ENCODE measurements around the gene TUBA3E.
"Not testable (repeated sequence)": the region's sequence is repeated elsewhere in the genome, so short reads cannot be mapped to it uniquely, and the experiment has no call there.

Gene TUBA3E

GRCh38 chr2:130190237-130190636 lies 8.0 kb downstream of the TUBA3E start:
- no peak for DNase-seq

DNA sequence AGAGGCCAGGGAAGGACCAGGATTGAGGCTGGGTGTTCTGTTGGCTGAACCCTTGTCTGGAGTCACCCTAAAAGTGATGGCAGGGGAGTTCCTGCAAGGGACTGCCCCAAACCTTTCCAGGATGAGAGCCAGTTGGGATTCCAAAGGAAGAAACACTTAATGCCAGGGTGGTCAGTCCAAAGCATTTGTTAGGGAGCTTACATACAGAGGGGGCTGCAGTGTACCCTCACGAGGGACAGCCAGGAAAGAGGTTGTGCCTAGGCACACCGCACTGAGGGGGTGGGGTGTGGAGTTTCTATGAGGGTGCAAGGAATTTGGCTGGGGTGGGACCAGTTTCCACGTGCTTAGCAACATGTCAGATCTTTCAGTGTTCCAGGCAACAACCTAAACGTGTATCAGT lies 9.3 kb downstream of the TUBA3E start:
- not testable (repeated sequence) for DNase-seq

GRCh38 chr2:130187859-130188792 lies 10.1 kb downstream of the TUBA3E start:
- not testable (repeated sequence) for DNase-seq

DNA sequence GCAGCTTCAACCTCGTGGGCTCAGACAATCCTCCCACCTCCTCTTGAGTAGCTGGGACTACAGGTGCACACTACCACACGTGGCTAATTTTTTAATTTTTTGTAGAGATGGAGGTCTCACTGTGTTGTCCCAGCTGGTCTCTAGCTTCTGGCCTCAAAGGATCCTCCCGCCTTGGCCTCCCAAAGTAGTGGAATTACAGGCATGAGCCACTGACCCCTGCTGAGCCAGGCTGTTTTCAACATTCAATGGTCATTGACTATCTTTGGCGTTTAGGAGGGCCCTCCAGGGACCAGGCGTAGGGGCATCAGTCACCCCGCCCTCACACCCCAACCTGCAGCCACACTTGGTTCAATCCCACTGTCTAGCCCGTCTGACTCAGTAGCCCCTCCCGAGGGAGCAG lies 11.0 kb downstream of the TUBA3E start:
- DNase-seq, result no peak

DNA sequence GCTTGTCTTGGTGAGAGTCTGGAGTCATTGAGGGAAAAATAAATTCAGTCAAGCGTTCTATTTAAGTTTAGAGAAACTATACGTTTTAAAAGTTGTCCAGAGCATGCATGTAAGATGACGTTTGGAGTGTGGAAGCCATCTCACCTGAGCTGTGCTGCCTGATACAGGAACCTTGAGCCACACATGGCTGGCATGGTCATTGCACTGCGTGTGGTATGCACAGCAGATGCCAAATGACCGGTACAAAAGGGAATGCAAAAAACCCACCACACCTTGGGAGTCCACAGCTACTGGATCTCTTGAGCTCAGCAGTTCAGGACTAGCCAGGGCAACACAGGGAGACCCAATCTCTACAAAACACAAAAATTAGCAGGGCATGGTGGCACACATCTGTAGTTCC lies 11.8 kb downstream of the TUBA3E start:
- DNase-seq, result no peak

DNA sequence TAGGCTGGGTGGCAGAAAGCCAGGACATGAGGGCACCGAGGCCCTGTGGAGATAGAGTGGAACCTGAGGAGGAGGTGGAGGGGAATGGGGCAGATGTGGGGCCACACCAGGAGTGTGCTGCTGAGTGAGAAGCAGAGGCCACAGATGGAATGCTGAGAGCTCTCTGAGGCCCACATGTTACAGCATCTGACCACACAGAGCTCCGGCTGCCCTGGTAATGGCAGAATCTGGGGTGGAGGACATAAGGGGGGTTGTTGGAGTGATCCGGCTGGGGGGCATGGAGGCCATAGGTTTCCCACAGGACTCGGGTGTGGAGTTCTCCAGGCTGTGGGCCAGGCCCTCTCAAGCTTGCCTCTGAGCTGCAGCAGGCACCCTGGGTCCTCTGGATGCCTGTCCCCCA lies 12.3 kb downstream of the TUBA3E start:
- DNase-seq, result no peak

GRCh38 chr2:130185436-130185835 lies 12.8 kb downstream of the TUBA3E start:
- DNase-seq, result no peak

GRCh38 chr2:130183512-130184373 lies 14.5 kb downstream of the TUBA3E start:
- DNase-seq, result no peak

GRCh38 chr2:130182826-130183511 lies 15.3 kb downstream of the TUBA3E start:
- DNase-seq, result not testable (repeated sequence)

- DNase-seq, result peak; percentile 95
Observed at GRCh38 chr2:130181880-130182682, 16.2 kb downstream of the TUBA3E start, which contains the start of gene MZT2B. MZT2B (plus strand) TSS chr2:130182262; CDS start chr2:130182283, 21 bp downstream.

DNA sequence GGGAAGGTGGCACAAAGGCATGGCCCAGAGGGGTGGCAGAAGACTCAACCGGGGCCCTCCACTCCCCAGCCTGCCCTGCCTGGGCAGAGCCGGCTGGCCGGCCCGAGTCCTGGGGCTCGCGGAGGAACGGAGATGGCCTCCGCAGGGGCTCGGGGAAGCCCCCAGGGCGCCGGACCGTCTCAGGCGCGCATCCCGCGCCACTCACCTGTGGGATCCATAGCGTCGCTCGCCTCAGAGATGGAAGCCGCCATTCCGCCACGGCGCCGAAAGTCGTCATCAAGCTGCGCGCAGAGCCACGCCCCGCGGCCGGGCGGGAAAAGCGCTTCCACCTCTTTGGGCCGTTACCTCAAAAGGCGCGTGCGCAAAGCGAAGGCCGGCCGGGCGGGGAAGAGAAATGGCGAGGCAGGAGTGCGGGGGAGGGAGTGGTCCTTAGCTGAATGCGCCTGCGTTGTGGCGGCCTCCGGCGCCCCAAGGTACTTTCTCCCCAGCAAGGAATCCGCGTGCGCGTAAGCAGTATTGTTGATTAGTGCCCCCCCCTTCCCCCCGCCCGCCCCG lies 16.8 kb downstream of the TUBA3E start, which contains the start of gene SMPD4:
Gene SMPD4 (minus strand): TSS at position 278 of the 555 bp plus-strand sequence. CDS start 5,010 bp downstream, outside the sequence.
- peak; percentile 97 for DNase-seq

- DNase-seq, result not testable (repeated sequence)
Observed at GRCh38 chr2:130180404-130181324, 17.6 kb downstream of the TUBA3E start.

GRCh38 chr2:130174866-130175265 lies 23.4 kb downstream of the TUBA3E start:
- DNase-seq, result peak; percentile 63

DNA sequence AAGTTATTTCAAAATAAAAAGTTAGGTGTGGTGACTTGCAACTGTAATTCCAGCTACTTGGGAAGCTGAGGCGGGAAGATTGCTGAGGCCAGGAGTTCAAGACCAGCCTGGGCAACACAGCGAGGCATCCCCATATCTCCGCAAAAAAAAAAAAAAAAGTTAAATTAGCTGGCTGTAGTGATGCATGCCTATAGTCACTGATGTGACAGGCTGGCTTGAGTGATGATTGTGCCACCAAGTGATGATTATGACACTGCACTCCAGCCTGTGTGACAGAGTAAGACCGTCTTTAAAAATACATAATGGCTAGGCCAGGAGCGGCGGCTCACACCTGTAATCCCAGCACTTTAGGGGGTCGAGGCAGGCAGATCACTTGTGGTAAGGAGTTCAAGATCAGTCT lies 28.3 kb downstream of the TUBA3E start:
- no peak for DNase-seq

DNA sequence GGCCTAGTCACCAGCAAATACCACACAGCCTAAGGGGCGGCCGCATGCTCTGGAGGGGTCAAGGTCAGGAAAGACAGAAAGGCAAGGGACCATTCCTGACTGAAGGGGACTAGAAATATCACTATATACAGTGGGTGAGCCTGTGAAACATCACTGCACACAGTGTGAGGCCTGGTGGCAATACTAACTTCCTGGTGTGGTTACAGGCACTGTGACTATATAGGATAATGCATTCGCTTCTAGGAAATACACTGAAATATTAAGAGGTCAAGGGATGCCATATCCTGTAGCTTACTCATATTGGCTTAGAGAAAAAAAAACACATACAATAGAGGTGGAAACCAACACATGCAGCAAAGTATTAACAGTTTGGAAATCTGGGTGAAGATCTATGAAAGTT lies 29.1 kb downstream of the TUBA3E start:
- DNase-seq, result peak; percentile 28

GRCh38 chr2:130166611-130167010 lies 31.6 kb downstream of the TUBA3E start:
- DNase-seq, result not testable (repeated sequence)

DNA sequence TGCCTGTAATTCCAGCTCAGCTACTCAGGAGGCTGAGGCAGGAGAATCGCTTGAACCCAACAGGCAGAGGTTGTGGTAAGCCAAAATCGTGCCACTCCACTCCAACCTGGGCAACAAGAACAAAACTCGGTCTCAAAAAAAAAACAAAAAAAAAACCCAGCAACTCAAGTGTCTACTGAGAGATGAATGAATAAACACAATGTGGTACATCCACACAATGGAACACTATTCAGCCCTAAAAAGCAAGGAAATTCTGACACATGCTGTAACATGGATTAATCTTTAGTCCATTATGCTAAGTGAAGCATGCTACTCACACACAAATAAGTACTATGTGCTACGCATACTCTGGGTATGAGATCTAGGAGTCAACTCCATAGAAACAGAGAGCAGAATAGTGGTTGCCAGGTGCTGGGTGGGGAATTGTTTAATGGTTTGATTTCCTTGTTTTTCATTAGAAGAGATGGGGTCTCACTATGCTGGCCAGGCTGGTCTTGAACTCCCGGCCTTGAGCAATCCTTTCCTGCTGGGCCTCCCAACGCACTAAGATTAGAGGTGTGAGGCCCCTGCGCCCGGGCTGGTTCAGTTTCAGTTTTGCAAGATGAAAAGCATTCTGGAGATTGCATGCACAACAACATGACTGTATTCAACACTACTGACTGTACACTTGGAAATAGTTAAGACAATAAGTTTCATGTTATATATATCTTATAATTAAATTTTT lies 32.8 kb downstream of the TUBA3E start:
- no peak for DNase-seq

- DNase-seq, result no peak
Observed at GRCh38 chr2:130162968-130163367, 35.3 kb downstream of the TUBA3E start.

GRCh38 chr2:130162486-130162885 lies 35.8 kb downstream of the TUBA3E start:
- DNase-seq, result not testable (repeated sequence)
